ENCODE measurements around the gene HNRNPA1. TPM values are rescaled to one million over a fixed set of nuclear protein-coding genes. Genes with fewer than 3 reads are reported as not detected.

HNRNPA1 gene
- total and polyA plus RNA-seq, 9 of the 15 experiments (the other 6 are each of a cell fraction or from before 2014, with no cell fraction given): 1,166 to 2,703 (median 1,815) TPM

DNA sequence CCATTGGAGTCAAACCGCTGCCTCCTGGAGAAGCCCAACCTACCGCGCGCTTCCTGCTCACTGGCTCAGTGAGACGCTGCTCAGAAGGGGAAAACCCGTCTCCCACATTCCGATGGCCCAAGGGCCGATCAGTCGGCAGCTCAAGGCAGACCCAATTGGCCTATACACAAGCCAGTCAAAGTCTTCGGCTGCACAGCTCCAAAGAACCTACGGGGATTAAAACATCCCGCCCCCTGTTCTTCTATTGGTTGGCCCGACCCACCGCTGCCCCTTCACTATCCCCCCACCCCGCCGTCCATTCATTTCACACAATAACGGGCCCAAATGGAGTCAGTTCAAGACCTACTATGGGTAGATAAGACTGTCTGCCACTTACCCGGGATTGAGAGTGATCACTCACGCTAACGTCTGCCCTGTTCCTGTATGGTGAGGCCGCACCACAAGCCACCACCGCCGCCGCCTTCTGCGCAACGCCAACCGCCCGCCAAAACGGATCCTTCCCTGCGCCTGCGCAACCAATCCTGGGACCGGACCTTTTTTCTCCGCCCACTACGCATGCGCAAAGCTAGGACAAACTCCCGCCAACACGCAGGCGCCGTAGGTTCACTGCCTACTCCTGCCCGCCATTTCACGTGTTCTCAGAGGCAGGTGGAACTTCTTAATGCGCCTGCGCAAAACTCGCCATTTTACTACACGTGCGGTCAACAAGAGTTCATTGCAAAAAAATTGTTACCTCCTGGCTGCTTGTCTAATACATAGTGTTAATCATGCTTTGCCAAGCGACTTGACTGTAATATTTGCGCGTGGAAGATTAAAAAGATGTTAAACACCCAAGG is 676 bp upstream of the HNRNPA1 start, which contains the start of gene CBX5 (continued):
- TF ChIP-seq TEAD2 (tag; IDR thresholded peaks at IDR 0.05): peak; percentile 80; the same call in 1 of the 2 replicates
- no peak for TF ChIP-seq ZNF584 (CRISPR knock-in tag; IDR thresholded peaks at IDR 0.05; ENCODE audit: low read depth)
- no peak for TF ChIP-seq NR2C2 (CRISPR knock-in tag; IDR thresholded peaks at IDR 0.05)
- TF ChIP-seq NR2C2 (tag; IDR thresholded peaks at IDR 0.05): peak; percentile 86; the same call in 1 of the 2 replicates
- no peak for TF ChIP-seq BCL6 (CRISPR knock-in tag; IDR thresholded peaks at IDR 0.05)
- TF ChIP-seq ZBTB43 (CRISPR knock-in tag; IDR thresholded peaks at IDR 0.05): no peak
- TF ChIP-seq ETV6 (IDR thresholded peaks at IDR 0.05; ENCODE audit: borderline replicate concordance in 1 of 2, low read depth in 2 of 2, low read length in 1 of 2): no peak
- no peak for TF ChIP-seq ETV6 (CRISPR knock-in tag; IDR thresholded peaks at IDR 0.05; ENCODE audit: borderline replicate concordance)
- no peak for TF ChIP-seq STAT5A (IDR thresholded peaks at IDR 0.05; ENCODE audit: borderline replicate concordance, low read length)
- no peak for TF ChIP-seq RFX1 (IDR thresholded peaks at IDR 0.05)
- TF ChIP-seq LCOR (CRISPR knock-in tag; IDR thresholded peaks at IDR 0.05): peak; percentile 74; the same call in 1 of the 2 replicates
- TF ChIP-seq ZNF780A (CRISPR knock-in tag; IDR thresholded peaks at IDR 0.05): no peak
- peak; percentile 35; the same call in 1 of the 2 replicates for TF ChIP-seq RAD51 (IDR thresholded peaks at IDR 0.05; ENCODE audit: borderline replicate concordance, low read depth)
- TF ChIP-seq ZNF239 (CRISPR knock-in tag; IDR thresholded peaks at IDR 0.05): no peak
- no peak for TF ChIP-seq RFX7 (CRISPR knock-in tag; IDR thresholded peaks at IDR 0.05)
- peak; percentile 85 for TF ChIP-seq CEBPZ (IDR thresholded peaks at IDR 0.05; ENCODE audit: borderline replicate concordance, low read depth, low read length)
- TF ChIP-seq, protein P1, sequence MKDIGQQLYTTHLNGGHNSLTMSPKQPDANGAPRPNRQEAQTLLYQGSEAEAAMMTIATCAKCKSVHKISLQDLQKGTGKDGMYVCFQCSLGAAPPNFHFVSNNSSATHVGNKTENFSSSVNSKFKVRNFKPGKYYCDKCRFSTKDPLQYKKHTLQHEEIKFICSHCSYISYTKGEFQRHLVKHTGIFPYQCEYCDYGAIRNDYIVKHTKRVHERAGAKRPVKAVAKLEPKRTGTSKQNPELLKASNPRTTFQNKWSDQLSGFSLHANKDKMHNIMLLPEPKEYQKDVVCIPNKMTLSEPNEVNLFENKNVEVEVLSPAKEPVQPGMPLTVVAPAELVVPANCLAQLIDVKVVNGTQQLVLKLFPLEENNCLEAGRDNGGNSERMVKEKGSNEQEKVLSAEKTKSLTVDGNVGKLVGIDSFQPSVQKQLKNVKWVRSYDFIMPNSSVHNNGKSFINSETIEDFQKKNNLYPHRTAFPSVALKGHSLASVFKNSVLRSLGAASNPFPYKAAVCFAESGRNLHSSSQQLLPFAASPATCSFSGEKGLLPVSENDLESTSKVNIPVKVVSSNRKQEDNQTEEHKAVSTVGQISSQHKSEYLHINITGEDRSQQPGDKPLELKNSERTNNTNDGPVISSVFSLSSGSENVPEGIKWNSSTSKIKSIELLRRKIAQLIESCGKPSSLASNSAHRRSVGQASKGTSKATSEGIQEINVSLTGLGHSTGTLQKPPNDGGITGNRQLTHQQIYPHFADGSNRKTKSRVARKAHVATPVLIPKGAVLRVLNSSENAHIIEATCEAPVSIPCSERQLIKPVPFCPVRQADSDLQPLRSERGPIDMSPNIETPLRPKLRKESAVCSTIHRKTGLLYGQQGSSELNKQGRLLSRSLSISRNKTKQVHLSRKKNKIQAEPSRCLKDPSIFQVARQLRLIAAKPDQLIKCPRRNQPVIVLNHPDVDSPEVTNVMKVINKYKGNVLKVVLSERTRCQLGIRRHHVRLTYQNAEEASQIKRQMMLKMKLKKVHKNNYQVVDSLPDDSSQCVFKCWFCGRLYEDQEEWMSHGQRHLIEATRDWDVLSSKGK (CRISPR knock-in tag; IDR thresholded peaks at IDR 0.05): no peak
- no peak; the same call in 1 of the 2 replicates for TF ChIP-seq RFX5 (IDR thresholded peaks at IDR 0.05; ENCODE audit: low read depth, low read length)
- TF ChIP-seq TRIM24 (IDR thresholded peaks at IDR 0.05): no peak
- no peak for TF ChIP-seq CAMTA2 (CRISPR knock-in tag; conservative IDR thresholded peaks at IDR 0.05)
- TF ChIP-seq NONO (IDR thresholded peaks at IDR 0.05; ENCODE audit: low read depth in 2 of 2, low read length in 1 of 2): no peak

Data from K562 (cell line).